Parathyroid adenoma (tissue), 2 donors: Measurements from ENCODE around the gene AFF3.

Experiments used
- H2AFZ ChIP-seq: fragments of 300-600 bp; sonication (generic); one replicate; pipeline ENCODE4 v1.7.0; 2017; ENCODE audit warnings: antibody characterized with exemption, mild to moderate bottlenecking
- H3K27ac ChIP-seq: fragments of 300-600 bp; sonication (generic); one replicate; pipeline ENCODE4 v1.7.0; 2017
- H3K27me3 ChIP-seq: fragments of 300-600 bp; sonication (generic); one replicate; pipeline ENCODE4 v1.7.0; 2017; ENCODE audit warnings: low read length; ENCODE audit not compliant: control insufficient read depth, insufficient read depth
- H3K36me3 ChIP-seq: fragments of 300-600 bp; sonication (generic); one replicate; pipeline ENCODE4 v1.7.0; 2017; ENCODE audit warnings: low read length; ENCODE audit not compliant: control insufficient read depth, insufficient read depth
- H3K4me1 ChIP-seq: fragments of 300-600 bp; sonication (generic); one replicate; pipeline ENCODE4 v1.7.0; 2017; ENCODE audit warnings: control low read depth
- H3K4me2 ChIP-seq: fragments of 300-600 bp; sonication (generic); one replicate; pipeline ENCODE4 v1.7.0; 2017; ENCODE audit warnings: low read length
- H3K4me3 ChIP-seq: fragments of 300-600 bp; sonication (generic); one replicate; pipeline ENCODE4 v1.7.0; 2017; ENCODE audit warnings: low read depth, low read length
- H3K79me2 ChIP-seq: fragments of 300-600 bp; sonication (generic); one replicate; pipeline ENCODE4 v1.7.0; 2017; ENCODE audit warnings: control low read depth
- H3K9ac ChIP-seq: fragments of 300-600 bp; sonication (generic); one replicate; pipeline ENCODE4 v1.7.0; 2017; ENCODE audit warnings: mild to moderate bottlenecking
- H3K9me3 ChIP-seq: fragments of 300-600 bp; sonication (generic); one replicate; pipeline ENCODE4 v1.7.0; 2017; ENCODE audit warnings: low read length; ENCODE audit not compliant: control insufficient read depth
- TF ChIP-seq, protein P1 (sequence below): fragments of 300-600 bp; sonication (generic); IDR thresholded peaks from one replicate; pipeline ENCODE4 v1.7.0; 2017; ENCODE audit warnings: antibody characterized with exemption, mild to moderate bottlenecking
- donor health status: primary hyperparathyroidism.

AFF3 gene

DNA sequence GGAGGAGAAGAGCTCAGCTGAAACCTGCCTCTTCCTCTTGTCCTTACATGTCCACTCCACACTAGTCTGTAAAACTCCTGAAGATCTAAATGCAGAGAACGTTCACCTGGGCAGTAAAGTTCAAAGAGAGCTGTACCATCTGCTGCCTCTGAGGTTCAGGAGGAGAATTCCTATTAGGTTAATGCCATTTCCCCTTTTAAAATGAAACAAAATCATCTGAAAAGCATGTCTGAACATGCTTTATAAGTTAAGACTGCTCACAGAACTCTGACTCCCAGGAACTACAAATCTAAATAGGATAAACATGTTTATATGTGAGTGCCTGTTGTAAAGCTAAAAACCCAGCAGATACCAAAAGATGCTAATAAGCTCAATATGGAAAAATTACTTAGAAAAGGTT lies 164.4 kb downstream of the AFF3 start:
- no peaks in the 10 kb centered on the region for H3K79me2 ChIP-seq
- H3K4me3 ChIP-seq = no peak overlapping the region
- no peak overlapping the region for H3K9ac ChIP-seq
- H3K36me3 ChIP-seq = no peaks in the 10 kb centered on the region
- H2AFZ ChIP-seq = no peak overlapping the region
- H3K27ac ChIP-seq = no peak overlapping the region
- TF ChIP-seq, protein P1, sequence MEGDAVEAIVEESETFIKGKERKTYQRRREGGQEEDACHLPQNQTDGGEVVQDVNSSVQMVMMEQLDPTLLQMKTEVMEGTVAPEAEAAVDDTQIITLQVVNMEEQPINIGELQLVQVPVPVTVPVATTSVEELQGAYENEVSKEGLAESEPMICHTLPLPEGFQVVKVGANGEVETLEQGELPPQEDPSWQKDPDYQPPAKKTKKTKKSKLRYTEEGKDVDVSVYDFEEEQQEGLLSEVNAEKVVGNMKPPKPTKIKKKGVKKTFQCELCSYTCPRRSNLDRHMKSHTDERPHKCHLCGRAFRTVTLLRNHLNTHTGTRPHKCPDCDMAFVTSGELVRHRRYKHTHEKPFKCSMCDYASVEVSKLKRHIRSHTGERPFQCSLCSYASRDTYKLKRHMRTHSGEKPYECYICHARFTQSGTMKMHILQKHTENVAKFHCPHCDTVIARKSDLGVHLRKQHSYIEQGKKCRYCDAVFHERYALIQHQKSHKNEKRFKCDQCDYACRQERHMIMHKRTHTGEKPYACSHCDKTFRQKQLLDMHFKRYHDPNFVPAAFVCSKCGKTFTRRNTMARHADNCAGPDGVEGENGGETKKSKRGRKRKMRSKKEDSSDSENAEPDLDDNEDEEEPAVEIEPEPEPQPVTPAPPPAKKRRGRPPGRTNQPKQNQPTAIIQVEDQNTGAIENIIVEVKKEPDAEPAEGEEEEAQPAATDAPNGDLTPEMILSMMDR = no peak
- no peak overlapping the region for H3K4me2 ChIP-seq
- H3K4me1 ChIP-seq = no peaks in the 10 kb centered on the region
- no peaks in the 10 kb centered on the region for H3K27me3 ChIP-seq
- no peaks in the 10 kb centered on the region for H3K9me3 ChIP-seq

DNA sequence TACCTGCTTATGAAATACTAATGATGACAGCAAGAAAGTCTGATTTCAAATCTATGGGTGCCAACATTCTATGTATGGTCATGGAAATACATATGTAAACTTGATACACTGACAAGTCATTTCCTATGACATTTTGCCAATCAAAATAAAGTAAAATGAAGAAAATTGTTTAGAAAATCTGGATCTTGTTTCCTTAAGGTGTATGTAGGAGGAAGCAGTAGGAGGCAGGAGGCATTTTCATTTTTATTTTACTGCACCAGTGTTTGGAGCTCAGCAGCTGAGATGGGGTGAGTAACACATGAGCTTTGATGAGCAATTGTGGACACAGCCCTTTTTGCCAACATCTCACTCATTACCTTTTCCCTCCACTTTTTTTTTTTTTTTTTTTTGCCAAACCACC lies 167.0 kb downstream of the AFF3 start:
- no peaks in the 10 kb centered on the region for H3K9me3 ChIP-seq
- H3K27ac ChIP-seq = no peak overlapping the region
- H3K36me3 ChIP-seq = no peaks in the 10 kb centered on the region
- H3K79me2 ChIP-seq = no peaks in the 10 kb centered on the region
- H3K9ac ChIP-seq = no peak overlapping the region
- H2AFZ ChIP-seq = no peak overlapping the region
- H3K4me3 ChIP-seq = no peak overlapping the region
- no peak overlapping the region for H3K4me2 ChIP-seq
- no peaks in the 10 kb centered on the region for H3K4me1 ChIP-seq
- TF ChIP-seq, protein P1 = no peak
- H3K27me3 ChIP-seq = no peaks in the 10 kb centered on the region

DNA sequence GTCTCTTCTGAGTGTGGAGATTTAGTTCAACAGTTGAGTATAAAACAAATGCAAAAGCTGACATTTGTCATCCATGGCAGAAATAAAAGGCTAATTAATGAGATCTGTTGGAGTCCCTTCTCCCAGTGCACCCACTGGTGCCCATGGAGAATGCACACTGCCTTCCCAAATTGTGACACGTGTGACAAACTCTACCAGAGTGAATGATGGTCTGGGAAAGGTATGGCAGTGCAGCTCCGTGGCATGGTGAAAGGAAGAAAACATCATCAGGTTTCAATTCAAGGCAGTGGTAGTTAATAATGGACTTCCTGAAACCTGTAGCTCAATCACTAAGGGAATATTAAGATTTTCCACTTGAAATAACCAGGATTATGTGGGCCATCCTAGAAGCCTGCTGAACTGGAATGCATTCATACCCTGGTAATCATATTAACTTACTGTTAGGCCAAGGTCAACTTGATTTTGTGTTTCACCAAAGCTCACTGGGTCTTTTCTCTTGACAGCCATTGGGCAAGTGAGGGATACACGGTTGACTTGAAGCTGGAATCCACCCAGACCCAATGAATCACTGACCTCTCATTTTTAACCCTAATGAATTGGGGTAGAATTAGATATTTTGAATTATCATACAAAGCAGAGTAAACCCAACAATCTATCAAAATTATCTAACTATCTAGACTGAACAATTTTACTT lies 167.6 kb downstream of the AFF3 start:
- TF ChIP-seq, protein P1 = no peak
- Histone ChIP-seq H2AFZ (no peak overlapping the region), H3K27ac (no peak overlapping the region), H3K27me3 (no peaks in the 10 kb centered on the region), H3K9ac (no peak overlapping the region), H3K4me1 (no peaks in the 10 kb centered on the region), H3K79me2 (no peaks in the 10 kb centered on the region), H3K4me2 (no peak overlapping the region), H3K4me3 (no peak overlapping the region), H3K36me3 (no peaks in the 10 kb centered on the region), H3K9me3 (no peaks in the 10 kb centered on the region)

DNA sequence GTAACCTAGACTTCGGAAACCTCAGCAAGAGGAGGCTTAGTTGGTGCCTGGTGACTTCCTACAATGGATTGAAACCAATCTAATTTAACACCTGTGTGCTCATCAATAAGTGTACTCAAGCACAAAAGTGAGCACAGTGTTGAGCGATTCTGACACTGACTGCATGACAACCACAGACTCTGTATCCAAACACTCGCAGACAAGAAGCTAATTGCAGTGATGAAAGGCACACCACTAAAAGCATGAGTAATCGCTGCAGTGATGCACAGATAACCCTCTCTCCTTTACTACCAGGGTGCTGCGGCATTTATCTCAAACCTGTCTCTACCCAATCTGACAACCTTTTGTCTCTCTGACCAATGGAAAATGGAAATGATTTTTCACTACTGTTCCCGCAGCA lies 168.1 kb downstream of the AFF3 start:
- H3K36me3 ChIP-seq = no peaks in the 10 kb centered on the region
- no peak overlapping the region for H3K4me2 ChIP-seq
- no peaks in the 10 kb centered on the region for H3K9me3 ChIP-seq
- H3K27me3 ChIP-seq = no peaks in the 10 kb centered on the region
- no peaks in the 10 kb centered on the region for H3K79me2 ChIP-seq
- H3K9ac ChIP-seq = no peak overlapping the region
- H3K4me3 ChIP-seq = no peak overlapping the region
- H3K27ac ChIP-seq = no peak overlapping the region
- no peaks in the 10 kb centered on the region for H3K4me1 ChIP-seq
- TF ChIP-seq, protein P1 = no peak
- H2AFZ ChIP-seq = no peak overlapping the region

DNA sequence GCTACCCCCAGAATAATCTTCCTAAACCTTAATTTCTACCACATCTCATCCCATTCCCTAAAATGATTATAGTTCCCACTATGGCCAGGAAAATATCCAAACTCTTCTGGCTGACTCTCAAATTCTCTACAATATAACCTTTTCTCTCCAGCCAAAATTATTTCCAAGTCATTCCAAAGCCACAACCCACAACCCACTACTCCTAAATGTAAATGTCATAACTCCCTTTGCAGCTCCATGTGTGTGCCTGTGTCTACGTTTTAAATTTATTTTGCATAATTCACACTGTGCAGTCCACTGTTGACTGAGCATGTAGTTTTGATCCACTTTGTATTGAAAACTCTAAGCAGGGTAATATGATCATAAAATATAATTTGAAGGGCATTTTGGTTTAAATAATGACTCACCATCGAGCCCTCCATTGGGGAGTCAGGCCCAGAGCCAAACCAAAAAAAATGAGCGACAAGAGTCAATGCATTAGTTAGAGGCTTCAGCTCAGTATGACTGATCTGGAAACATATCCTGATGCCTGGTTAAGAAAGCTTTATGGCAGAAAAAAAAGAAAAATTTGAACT lies 171.0 kb downstream of the AFF3 start:
- Histone ChIP-seq H3K27ac (no peak overlapping the region), H3K4me3 (no peak overlapping the region), H3K27me3 (no peaks in the 10 kb centered on the region), H3K9me3 (no peaks in the 10 kb centered on the region), H3K4me1 (no peaks in the 10 kb centered on the region), H2AFZ (no peak overlapping the region), H3K36me3 (no peaks in the 10 kb centered on the region), H3K9ac (no peak overlapping the region), H3K4me2 (no peak overlapping the region), H3K79me2 (no peaks in the 10 kb centered on the region)
- TF ChIP-seq, protein P1 = no peak
